Neural crest cell (in vitro differentiated cells): ENCODE measurements around the gene AP3S2. TPM values are rescaled to one million over a fixed set of nuclear protein-coding genes. Genes with fewer than 3 reads are reported as not detected.

ENCODE experiments used
- DNase-seq: peaks from one replicate; pipeline ENCODE4 v3.0.0; 2021; ENCODE audit warnings: low read depth, mixed read lengths, low spot score
- H3K27ac Mint-ChIP-seq: one replicate; pipeline ENCODE4 v1.8.0; 2021; ENCODE audit warnings: mild to moderate bottlenecking, mixed read lengths; ENCODE audit not compliant: unreplicated experiment
- H3K27me3 Mint-ChIP-seq: 2 replicates; pipeline ENCODE4 v1.8.0; 2021; ENCODE audit warnings: low read depth, mild to moderate bottlenecking, mixed read lengths
- H3K36me3 Mint-ChIP-seq: 2 replicates; pipeline ENCODE4 v1.8.0; 2021; ENCODE audit warnings: low read depth, mild to moderate bottlenecking, mixed read lengths
- H3K4me1 Mint-ChIP-seq: 2 replicates; pipeline ENCODE4 v1.8.0; 2021; ENCODE audit warnings: mixed read lengths
- H3K4me3 Mint-ChIP-seq: one replicate; pipeline ENCODE4 v1.8.0; 2021; ENCODE audit warnings: mild to moderate bottlenecking, mixed read lengths
- H3K9me3 Mint-ChIP-seq: 2 replicates; pipeline ENCODE4 v1.8.0; 2021; ENCODE audit warnings: mixed read lengths
- total RNA-seq: library from RNA; stranded (reverse); gene quantifications from 2 replicates; pipeline ENCODE4 v1.2.1, GENCODE V29; 2021
- TF ChIP-seq, protein P1 (sequence below): fragments of 200-600 bp; sonication (generic); conservative IDR thresholded peaks from 2 replicates; pipeline ENCODE4 v1.5.0; 2021; ENCODE audit warnings: antibody characterized with exemption, mild to moderate bottlenecking

AP3S2 gene
- total RNA-seq, 1 donor from 2014 or later = 31.6 TPM

DNA sequence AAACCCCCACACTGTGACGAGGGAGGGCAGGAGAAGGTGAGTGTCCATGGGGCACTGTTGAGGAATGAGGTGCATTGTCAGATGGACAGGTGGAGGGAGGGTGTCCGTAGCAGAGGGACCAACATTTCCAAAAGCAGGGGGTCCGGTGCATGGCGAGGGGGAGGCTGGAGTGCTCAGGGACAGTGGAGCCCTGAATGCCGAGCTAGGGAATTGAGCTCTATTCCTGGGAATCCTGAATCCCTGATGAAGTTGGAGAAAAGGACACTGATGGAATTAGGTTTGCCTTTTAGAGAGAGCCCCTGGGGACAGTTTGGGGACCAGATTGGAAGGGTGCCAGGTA is 71.2 kb downstream of the AP3S2 start:
- H3K27me3 Mint-ChIP-seq = peaks cover 24% of the 10 kb centered on the region
- peaks cover 6% of the 10 kb centered on the region for H3K4me1 Mint-ChIP-seq
- no peaks in the 10 kb centered on the region for H3K36me3 Mint-ChIP-seq
- peak overlapping the region; percentile 46 for H3K27ac Mint-ChIP-seq
- no peak overlapping the region for H3K4me3 Mint-ChIP-seq
- TF ChIP-seq, protein P1, sequence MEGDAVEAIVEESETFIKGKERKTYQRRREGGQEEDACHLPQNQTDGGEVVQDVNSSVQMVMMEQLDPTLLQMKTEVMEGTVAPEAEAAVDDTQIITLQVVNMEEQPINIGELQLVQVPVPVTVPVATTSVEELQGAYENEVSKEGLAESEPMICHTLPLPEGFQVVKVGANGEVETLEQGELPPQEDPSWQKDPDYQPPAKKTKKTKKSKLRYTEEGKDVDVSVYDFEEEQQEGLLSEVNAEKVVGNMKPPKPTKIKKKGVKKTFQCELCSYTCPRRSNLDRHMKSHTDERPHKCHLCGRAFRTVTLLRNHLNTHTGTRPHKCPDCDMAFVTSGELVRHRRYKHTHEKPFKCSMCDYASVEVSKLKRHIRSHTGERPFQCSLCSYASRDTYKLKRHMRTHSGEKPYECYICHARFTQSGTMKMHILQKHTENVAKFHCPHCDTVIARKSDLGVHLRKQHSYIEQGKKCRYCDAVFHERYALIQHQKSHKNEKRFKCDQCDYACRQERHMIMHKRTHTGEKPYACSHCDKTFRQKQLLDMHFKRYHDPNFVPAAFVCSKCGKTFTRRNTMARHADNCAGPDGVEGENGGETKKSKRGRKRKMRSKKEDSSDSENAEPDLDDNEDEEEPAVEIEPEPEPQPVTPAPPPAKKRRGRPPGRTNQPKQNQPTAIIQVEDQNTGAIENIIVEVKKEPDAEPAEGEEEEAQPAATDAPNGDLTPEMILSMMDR = no peak
- DNase-seq = no peak
- no peaks in the 10 kb centered on the region for H3K9me3 Mint-ChIP-seq

GRCh38 chr15:89822026-89822425 is 71.8 kb downstream of the AP3S2 start:
- Mint-ChIP-seq H3K27me3 (peaks cover 28% of the 10 kb centered on the region), H3K27ac (no peak overlapping the region), H3K4me1 (peaks cover 3% of the 10 kb centered on the region), H3K9me3 (no peaks in the 10 kb centered on the region), H3K36me3 (no peaks in the 10 kb centered on the region), H3K4me3 (no peak overlapping the region)
- TF ChIP-seq, protein P1 = no peak
- DNase-seq = no peak

DNA sequence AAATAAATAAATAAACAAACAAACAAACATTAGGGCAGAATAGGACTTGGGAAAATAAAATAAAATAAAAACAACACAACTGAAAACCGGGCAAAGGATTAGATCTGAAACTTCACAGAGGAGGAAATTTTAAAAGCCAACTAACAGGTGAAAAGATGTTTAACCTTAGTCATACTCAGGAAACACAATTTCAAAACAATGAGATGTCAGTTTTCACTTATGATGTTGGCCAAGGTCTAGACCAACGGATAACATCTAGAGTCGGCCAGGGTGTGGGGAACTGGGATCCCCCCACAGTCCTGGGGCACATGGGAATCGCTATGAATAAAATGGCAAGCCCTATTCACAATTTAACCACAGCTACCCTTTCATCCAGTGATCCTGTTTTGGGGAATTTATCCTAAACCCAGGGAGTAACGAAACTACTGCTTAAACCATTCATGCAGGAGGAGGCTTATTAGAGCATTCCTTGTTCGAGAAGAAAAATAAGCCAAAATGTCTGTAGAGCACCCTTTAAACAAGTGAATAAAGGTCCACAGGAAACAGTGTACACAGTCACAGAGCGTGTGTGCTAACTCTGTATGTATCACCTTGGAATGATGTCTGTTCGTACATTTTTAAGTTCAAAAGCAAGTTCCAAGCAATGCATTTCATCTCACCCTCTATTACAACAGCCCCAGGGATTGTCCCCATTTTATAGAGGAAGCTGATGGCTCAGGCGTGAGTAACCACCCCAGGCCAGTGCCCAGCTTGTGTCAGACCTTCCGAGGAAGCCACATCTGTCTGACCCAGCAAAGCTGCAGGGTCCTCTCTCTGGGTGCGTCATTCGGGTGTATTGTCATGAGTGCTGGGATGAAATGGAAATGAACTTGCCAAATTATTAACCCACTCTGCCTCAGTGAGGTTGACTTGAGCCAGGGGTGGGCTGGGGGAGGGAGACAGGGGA is 72.9 kb downstream of the AP3S2 start:
- Mint-ChIP-seq H3K36me3 (no peaks in the 10 kb centered on the region), H3K27ac (no peak overlapping the region), H3K9me3 (no peaks in the 10 kb centered on the region)

GRCh38 chr15:89818287-89818686 is 75.5 kb downstream of the AP3S2 start:
- Mint-ChIP-seq H3K9me3 (no peaks in the 10 kb centered on the region), H3K27me3 (peaks cover 60% of the 10 kb centered on the region), H3K4me3 (no peak overlapping the region), H3K36me3 (no peaks in the 10 kb centered on the region), H3K4me1 (peaks cover 4% of the 10 kb centered on the region), H3K27ac (no peak overlapping the region)
- TF ChIP-seq, protein P1 = no peak
- DNase-seq = no peak

More for the DNA sequence above, 72.9 kb downstream of the AP3S2 start:
- DNase-seq = no peak
- H3K27me3 Mint-ChIP-seq = peaks cover 38% of the 10 kb centered on the region
- TF ChIP-seq, protein P1 = no peak
- H3K4me1 Mint-ChIP-seq = peaks cover 4% of the 10 kb centered on the region
- H3K4me3 Mint-ChIP-seq = no peak overlapping the region

GRCh38 chr15:89817701-89818280 is 76.0 kb downstream of the AP3S2 start:
- no peaks in the 10 kb centered on the region for H3K9me3 Mint-ChIP-seq
- no peak for DNase-seq
- no peak overlapping the region for H3K4me3 Mint-ChIP-seq
- H3K27me3 Mint-ChIP-seq = peaks cover 63% of the 10 kb centered on the region
- H3K4me1 Mint-ChIP-seq = peaks cover 4% of the 10 kb centered on the region
- TF ChIP-seq, protein P1 = no peak
- no peak overlapping the region for H3K27ac Mint-ChIP-seq
- no peaks in the 10 kb centered on the region for H3K36me3 Mint-ChIP-seq
